Uterus (tissue), 2 donors: ENCODE measurements around the gene CSNK1E.

Experiments
- POLR2A ChIP-seq, 2 donors: fragments of 450-650 bp; IDR thresholded peaks; one replicate each; pipeline ENCODE4 v1.6.1; 2016; ENCODE audit warnings: antibody characterized with exemption in 2 of 2, mild to moderate bottlenecking in 1 of 2, moderate library complexity in 1 of 2
- TF ChIP-seq, protein P1 (sequence below), 4 experiments: fragments of 200-600 bp in 2 of 4; fragments of 450-650 bp in 2 of 4; sonication (generic) in 2 of 4; IDR thresholded peaks; one replicate each; pipeline ENCODE4 v1.5.1; 2016 to 2019; ENCODE audit warnings: antibody characterized with exemption in 4 of 4, mild to moderate bottlenecking in 2 of 4, moderate library complexity in 1 of 4

GRCh38 chr22:38338772-38339379 is 21.6 kb upstream of the CSNK1E start:
- TF ChIP-seq, protein P1, sequence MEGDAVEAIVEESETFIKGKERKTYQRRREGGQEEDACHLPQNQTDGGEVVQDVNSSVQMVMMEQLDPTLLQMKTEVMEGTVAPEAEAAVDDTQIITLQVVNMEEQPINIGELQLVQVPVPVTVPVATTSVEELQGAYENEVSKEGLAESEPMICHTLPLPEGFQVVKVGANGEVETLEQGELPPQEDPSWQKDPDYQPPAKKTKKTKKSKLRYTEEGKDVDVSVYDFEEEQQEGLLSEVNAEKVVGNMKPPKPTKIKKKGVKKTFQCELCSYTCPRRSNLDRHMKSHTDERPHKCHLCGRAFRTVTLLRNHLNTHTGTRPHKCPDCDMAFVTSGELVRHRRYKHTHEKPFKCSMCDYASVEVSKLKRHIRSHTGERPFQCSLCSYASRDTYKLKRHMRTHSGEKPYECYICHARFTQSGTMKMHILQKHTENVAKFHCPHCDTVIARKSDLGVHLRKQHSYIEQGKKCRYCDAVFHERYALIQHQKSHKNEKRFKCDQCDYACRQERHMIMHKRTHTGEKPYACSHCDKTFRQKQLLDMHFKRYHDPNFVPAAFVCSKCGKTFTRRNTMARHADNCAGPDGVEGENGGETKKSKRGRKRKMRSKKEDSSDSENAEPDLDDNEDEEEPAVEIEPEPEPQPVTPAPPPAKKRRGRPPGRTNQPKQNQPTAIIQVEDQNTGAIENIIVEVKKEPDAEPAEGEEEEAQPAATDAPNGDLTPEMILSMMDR (IDR thresholded peaks at IDR 0.05) = no peak
- no peak for TF ChIP-seq POLR2A (IDR thresholded peaks at IDR 0.05)
